Panc1 (cell line): ENCODE data around the gene ENGASE.

Source experiments
- POLR2AphosphoS5 ChIP-seq: IDR thresholded peaks from 2 replicates; pipeline ENCODE4 v1.6.1; 2012; ENCODE audit warnings: mild to moderate bottlenecking, low read depth, low read length, moderate library complexity
- TF ChIP-seq, protein P1 (sequence below): fragments of 450-650 bp; IDR thresholded peaks from 2 replicates; pipeline ENCODE4 v1.5.1; 2017; ENCODE audit warnings: mild to moderate bottlenecking
- TF ChIP-seq, protein P2 (sequence below), 2 experiments: IDR thresholded peaks; 2 replicates each; pipeline ENCODE4 v1.6.1; 2011 to 2012; ENCODE audit warnings: low read depth in 2 of 2, control low read depth in 1 of 2, low read length in 1 of 2, mild to moderate bottlenecking in 1 of 2, moderate library complexity in 1 of 2; ENCODE audit not compliant: insufficient read depth in 1 of 2

DNA sequence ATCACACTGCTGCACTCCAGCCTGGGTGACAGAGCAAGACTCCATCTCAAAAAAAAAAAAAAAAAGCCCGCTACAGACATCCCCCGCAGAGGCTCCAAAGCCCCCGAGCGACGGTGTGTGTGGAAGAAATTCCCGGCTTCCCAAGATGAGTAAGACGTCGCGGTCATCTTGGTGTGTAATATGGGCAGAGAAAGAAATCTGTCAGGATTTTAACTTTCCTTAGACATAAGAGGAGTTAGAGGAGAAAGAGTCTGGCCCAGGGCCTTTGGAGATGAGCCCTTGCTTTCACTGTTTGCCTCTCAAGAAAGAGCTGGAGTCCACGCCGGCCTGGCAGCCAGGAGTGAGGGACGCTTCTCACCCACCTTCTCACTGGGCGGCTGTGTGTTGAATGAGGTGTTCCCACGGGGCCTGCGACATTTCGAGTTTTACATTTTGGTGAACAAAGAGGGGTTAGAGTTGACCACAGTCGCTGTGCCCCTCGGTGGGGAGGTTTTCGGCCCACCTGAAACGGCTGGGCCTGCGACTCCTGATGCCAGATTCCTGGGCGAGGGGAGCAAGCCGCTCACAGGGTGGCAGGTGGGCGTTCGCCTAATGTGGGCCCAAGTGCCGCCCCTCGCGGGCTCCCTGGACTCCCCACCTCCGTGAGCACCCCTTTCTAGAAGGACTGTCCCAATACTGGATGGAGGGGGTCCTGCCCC, 32.8 kb upstream of the ENGASE start:
- TF ChIP-seq, protein P1, sequence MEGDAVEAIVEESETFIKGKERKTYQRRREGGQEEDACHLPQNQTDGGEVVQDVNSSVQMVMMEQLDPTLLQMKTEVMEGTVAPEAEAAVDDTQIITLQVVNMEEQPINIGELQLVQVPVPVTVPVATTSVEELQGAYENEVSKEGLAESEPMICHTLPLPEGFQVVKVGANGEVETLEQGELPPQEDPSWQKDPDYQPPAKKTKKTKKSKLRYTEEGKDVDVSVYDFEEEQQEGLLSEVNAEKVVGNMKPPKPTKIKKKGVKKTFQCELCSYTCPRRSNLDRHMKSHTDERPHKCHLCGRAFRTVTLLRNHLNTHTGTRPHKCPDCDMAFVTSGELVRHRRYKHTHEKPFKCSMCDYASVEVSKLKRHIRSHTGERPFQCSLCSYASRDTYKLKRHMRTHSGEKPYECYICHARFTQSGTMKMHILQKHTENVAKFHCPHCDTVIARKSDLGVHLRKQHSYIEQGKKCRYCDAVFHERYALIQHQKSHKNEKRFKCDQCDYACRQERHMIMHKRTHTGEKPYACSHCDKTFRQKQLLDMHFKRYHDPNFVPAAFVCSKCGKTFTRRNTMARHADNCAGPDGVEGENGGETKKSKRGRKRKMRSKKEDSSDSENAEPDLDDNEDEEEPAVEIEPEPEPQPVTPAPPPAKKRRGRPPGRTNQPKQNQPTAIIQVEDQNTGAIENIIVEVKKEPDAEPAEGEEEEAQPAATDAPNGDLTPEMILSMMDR, result no peak
- TF ChIP-seq POLR2AphosphoS5, result no peak
- TF ChIP-seq, protein P2, sequence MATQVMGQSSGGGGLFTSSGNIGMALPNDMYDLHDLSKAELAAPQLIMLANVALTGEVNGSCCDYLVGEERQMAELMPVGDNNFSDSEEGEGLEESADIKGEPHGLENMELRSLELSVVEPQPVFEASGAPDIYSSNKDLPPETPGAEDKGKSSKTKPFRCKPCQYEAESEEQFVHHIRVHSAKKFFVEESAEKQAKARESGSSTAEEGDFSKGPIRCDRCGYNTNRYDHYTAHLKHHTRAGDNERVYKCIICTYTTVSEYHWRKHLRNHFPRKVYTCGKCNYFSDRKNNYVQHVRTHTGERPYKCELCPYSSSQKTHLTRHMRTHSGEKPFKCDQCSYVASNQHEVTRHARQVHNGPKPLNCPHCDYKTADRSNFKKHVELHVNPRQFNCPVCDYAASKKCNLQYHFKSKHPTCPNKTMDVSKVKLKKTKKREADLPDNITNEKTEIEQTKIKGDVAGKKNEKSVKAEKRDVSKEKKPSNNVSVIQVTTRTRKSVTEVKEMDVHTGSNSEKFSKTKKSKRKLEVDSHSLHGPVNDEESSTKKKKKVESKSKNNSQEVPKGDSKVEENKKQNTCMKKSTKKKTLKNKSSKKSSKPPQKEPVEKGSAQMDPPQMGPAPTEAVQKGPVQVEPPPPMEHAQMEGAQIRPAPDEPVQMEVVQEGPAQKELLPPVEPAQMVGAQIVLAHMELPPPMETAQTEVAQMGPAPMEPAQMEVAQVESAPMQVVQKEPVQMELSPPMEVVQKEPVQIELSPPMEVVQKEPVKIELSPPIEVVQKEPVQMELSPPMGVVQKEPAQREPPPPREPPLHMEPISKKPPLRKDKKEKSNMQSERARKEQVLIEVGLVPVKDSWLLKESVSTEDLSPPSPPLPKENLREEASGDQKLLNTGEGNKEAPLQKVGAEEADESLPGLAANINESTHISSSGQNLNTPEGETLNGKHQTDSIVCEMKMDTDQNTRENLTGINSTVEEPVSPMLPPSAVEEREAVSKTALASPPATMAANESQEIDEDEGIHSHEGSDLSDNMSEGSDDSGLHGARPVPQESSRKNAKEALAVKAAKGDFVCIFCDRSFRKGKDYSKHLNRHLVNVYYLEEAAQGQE (IDR thresholded peaks at IDR 0.05; ENCODE audit: insufficient read depth in 1 of 2, low read depth in 2 of 2, low read length in 1 of 2), result no peak
